GM10248 (cell line): Measurements from ENCODE around the gene RAB22A.

ENCODE experiments used
- CTCF ChIA-PET: fragments of 300-600 bp; sonication (Branson Sonifier 250); formaldehyde crosslinking; extraction: SDS; loops from one replicate; lab custom pipeline; 2021; ENCODE audit warnings: antibody characterized with exemption; lab: Yijun Ruan, JAX
- POLR2A ChIA-PET: fragments of 350-650 bp; sonication (Branson Sonifier 250); formaldehyde crosslinking; extraction: SDS; loops from one replicate; lab custom pipeline; 2020; ENCODE audit warnings: antibody characterized with exemption; lab: Yijun Ruan, JAX
- DNase-seq: peaks from one replicate; pipeline ENCODE4 v3.0.0; 2012; ENCODE audit errors: extremely low spot score
- TF ChIP-seq, protein P1 (sequence below): IDR thresholded peaks from 2 replicates; pipeline ENCODE4 v1.5.1; 2012; ENCODE audit warnings: mild to moderate bottlenecking, low read depth; ENCODE audit errors: extremely low read depth, missing control alignments, control extremely low read depth

RAB22A gene

DNA sequence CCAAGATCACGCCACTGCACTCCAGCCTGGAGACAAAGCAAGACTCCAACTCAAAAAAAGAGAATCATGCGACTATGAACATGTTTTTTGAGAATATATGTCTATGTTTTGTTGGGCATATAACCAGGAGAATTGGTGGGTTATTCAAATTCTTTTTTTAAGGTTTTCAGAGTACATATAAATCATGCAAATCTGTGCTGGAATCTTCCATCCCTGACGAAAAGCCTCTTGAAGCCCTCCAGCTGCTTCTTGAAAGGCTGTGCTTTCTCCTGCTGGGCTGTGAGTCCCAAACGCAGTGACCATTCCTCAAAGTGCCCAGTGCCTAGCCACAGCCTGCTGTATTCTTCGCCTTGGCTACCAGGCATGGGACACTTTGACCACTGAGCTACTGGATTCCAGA, 9.2 kb upstream of the RAB22A start:
- TF ChIP-seq, protein P1, sequence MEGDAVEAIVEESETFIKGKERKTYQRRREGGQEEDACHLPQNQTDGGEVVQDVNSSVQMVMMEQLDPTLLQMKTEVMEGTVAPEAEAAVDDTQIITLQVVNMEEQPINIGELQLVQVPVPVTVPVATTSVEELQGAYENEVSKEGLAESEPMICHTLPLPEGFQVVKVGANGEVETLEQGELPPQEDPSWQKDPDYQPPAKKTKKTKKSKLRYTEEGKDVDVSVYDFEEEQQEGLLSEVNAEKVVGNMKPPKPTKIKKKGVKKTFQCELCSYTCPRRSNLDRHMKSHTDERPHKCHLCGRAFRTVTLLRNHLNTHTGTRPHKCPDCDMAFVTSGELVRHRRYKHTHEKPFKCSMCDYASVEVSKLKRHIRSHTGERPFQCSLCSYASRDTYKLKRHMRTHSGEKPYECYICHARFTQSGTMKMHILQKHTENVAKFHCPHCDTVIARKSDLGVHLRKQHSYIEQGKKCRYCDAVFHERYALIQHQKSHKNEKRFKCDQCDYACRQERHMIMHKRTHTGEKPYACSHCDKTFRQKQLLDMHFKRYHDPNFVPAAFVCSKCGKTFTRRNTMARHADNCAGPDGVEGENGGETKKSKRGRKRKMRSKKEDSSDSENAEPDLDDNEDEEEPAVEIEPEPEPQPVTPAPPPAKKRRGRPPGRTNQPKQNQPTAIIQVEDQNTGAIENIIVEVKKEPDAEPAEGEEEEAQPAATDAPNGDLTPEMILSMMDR = no peak
- no peak for DNase-seq
- ChIA-PET POLR2A (no interaction called here), CTCF (no interaction called here)

DNA sequence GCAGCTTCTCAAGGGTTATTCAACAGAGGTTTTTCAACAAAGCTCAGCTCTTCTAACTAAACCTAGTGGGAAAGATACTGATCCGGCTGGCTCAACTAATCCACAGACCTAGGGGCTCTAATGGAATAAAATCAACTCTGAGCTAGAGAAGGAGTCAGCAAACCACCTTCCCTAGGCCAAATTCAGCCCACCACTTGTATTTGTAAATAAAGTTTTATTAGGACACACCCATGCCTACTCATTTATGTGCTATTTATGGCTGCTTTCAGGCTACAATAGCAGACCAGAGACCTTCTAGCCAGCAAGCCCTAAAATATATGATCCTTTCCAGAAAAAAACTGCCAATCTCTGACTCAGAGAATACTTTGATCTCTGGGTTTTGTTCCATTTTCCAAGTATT, 6.0 kb upstream of the RAB22A start:
- TF ChIP-seq, protein P1 = no peak
- ChIA-PET POLR2A (no interaction called here), CTCF (interaction anchor here (2.9 kb wide), 1 partner anchor 7 kb away, joined by 9 read pairs; no protein-coding TSS in a partner anchor)
- DNase-seq = no peak

DNA sequence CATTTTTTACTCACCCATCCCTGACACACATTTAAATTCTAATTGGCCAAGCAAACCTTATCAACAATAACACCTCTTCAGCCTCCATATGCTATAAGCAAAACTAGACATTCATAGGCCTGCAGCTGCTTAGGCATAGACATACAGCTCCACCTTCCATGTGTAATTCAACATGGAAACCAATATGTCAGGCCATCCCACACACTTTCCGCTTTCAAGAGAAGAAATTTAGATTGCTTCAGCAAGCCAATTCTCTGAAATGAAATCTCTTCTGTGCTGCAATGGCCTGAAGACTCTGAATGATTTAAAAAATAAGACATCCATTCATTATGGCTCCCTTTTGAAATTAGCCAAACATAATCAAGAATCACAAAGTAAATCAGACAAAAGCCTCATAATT, 4.5 kb upstream of the RAB22A start:
- CTCF ChIA-PET = interaction anchor here (1.8 to 2.9 kb wide), 2 partner anchors 8 to 15 kb away, joined by 5 to 9 read pairs; no protein-coding TSS in a partner anchor
- DNase-seq = no peak
- TF ChIP-seq, protein P1 = no peak
- POLR2A ChIA-PET = no interaction called here

DNA sequence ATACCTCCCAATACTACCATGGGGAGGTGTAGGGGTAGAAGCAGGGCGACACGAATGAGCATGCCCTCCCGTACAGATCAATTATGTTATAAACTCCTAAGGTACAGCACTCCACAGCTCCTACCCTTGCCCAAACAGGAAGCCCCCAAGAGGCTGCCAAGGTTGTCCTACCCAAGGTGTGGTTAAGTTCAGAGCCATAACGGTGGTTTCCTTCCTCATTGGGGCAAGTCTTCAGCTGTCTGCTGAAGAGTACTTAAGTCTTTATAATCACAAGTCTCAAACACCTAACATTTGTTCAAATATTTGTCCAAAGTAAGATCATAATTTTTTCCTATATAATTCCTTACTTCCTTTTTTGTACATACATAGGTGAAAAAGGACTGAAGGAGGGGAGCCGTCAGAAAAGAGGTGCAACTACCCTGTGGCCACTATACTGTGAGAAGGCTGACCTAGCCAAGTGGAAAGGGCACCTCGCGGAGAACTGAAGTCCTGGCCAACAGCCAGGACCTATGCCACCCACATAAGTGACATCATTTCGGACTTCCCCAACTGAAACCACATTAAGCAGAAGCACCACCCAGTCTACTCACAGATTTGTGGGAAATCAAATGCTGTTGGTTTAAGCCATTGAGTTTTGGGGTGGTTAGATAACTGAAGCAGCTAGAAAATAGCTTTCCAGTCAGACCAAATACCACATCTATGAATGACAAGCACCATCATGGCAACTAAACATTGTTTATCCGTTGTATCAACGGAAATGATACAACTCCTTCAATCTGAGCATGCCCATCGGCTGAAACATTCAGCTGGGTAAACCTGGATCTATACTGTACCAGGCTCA, 2.9 kb upstream of the RAB22A start:
- peak; percentile 46 for DNase-seq
- TF ChIP-seq, protein P1 = no peak
- POLR2A ChIA-PET = no interaction called here
- CTCF ChIA-PET = interaction anchor here (0.8 to 2.9 kb wide), 2 partner anchors 10 to 11 kb away, joined by 4 to 9 read pairs; no protein-coding TSS in a partner anchor

DNA sequence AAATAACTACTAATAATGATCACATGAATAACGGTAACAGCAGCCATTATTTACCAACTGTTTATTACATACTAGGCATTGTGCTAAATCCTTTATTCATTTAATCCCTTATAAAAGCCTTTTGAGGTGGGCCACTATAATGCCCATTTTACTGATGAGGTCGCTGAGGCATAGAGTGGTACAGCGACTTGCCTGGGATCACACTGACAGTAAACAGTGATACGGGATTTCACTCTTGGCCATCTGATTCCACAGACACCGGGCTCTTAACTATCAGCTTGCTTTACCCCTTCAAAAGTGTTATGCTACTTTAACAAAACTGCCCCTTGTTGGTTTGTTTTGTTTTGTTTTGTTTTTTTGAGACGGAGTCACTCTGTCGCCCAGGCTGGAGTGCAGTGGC, 2.2 kb upstream of the RAB22A start:
- ChIA-PET POLR2A (no interaction called here), CTCF (interaction anchor here (0.8 kb wide), 1 partner anchor 11 kb away, joined by 4 read pairs; no protein-coding TSS in a partner anchor)
- DNase-seq = no peak
- TF ChIP-seq, protein P1 = no peak

DNA sequence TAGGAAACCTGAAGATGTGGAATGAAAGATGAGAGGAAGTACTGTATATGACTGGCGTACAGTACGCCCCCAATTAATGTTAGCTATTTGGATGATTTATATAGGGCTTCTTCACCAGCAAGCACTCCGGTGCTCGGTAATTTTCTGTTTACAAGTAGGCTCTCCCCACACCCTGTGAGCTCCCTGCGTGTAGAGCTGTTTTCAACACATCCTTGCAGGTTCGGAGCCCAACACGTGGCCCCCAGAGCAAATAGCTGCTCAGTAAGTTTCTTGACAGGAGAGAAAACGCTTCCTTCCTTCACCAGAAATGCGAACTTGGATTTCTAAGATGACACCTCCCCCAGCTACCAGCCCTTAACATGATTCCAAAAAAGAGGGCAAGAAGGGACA, 1.2 kb upstream of the RAB22A start:
- DNase-seq = no peak
- CTCF ChIA-PET = interaction anchor here (1.1 kb wide), 1 partner anchor 78 kb away, joined by 3 read pairs; no protein-coding TSS in a partner anchor
- TF ChIP-seq, protein P1 = no peak
- POLR2A ChIA-PET = no interaction called here
